GM12874 (cell line): ENCODE data around the gene USP6NL.

Experiments used
- TF ChIP-seq, protein P1 (sequence below): IDR thresholded peaks from 2 replicates; pipeline ENCODE4 v1.5.1; 2011; ENCODE audit warnings: low read depth, mild to moderate bottlenecking, control low read depth, low read length, moderate library complexity; ENCODE audit not compliant: insufficient read depth

Gene USP6NL

DNA sequence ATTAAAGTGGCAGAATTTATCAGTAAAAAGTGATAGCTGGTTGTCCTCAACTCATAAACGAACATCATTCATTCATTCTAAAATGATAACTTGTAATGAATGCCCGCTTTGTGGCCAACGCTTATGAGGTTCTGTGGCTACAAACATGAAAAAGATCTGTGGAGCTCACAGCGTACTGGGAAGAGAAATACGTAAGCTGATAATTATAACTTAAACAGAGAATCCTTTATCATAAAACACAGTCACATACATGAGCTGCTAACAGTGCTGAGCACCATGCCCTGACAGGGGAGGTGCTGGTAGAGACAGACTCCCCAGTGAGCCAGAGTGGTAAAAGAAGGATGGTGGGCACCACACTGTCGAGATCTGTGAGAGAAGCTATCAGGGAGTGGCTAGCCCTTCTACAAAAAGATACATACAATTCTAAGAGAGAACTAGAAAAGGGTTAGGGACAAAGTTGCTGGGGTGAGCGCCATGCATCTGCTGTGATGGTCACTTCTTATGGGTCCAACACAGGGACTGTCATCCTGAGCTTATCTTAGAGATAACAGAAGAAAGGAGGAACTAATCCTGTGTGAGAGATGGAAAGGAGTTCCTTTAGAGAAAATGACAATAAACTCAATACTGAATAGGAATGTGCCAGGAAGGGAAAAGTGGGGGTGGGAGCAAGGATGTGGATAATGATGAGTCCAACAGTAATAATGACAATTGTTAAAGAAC is 106.7 kb downstream of the USP6NL start:
- TF ChIP-seq, protein P1, sequence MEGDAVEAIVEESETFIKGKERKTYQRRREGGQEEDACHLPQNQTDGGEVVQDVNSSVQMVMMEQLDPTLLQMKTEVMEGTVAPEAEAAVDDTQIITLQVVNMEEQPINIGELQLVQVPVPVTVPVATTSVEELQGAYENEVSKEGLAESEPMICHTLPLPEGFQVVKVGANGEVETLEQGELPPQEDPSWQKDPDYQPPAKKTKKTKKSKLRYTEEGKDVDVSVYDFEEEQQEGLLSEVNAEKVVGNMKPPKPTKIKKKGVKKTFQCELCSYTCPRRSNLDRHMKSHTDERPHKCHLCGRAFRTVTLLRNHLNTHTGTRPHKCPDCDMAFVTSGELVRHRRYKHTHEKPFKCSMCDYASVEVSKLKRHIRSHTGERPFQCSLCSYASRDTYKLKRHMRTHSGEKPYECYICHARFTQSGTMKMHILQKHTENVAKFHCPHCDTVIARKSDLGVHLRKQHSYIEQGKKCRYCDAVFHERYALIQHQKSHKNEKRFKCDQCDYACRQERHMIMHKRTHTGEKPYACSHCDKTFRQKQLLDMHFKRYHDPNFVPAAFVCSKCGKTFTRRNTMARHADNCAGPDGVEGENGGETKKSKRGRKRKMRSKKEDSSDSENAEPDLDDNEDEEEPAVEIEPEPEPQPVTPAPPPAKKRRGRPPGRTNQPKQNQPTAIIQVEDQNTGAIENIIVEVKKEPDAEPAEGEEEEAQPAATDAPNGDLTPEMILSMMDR, result no peak

DNA sequence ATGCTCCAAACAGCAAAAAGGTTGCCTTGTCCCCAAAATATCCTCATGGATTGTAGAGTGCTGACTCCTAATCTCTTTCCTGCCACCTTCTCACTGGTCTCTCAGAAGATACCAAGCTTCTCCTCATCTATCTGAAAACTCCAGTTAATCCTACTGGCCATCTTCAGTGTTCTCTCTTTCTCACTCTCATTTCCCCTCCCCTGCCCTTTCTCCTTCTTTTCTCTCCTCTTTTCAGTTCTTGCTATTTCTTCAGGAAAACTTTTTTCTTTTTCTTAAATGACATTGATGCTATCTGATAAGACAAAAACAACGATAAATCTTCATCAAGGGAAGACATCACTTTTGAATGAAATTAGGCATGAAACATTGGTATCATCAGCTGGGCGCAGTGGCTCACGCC is 109.8 kb downstream of the USP6NL start:
- TF ChIP-seq, protein P1, result no peak

DNA sequence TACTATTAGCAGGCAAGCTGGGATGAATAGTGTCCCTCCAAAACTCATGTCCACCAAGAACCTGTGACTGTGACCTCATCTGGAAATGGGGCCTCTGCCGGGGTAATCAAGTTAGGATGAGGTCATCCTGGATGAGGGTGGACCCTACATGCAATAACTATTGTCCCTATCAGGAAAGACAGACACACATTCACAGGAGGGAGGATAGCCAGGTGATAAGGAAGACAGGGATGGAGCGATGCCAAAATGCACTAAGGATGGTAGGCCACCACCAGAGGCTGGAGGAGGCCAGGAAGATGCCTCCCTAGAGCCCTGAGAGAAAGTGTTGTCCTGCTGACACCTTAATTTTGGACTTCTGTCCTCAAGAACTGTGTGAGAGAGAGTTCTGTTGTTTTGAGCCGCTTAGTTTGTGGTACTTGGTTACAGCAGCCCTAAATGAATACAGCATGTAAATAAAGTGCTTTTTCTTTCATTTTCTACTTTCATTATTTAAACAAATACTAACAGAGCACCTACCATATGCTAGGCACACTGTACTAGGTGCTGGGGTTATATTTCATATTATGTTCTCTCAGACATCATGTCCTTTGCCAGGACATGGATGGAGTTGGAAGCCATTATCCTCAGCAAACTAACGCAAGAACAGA is 111.9 kb downstream of the USP6NL start:
- TF ChIP-seq, protein P1, result no peak

DNA sequence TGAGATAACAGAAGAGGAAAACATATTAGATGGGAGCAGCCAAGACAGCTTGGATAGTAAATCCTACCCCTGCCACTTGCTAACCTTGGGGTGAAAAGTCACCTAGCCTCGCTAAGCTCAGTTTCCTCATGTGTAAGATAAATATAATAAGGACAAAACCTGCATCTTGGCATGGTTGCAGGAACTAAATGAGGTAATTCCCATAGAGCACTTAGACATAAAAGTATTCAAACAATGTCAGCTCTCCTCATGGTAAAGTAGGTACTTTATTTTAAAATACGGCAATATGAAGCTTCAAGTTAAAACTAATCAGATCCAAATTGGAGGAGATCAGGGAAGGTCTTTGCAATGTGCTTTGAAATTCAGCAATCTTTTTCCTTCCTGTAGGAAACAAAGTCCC is 113.1 kb downstream of the USP6NL start:
- TF ChIP-seq, protein P1, result no peak

DNA sequence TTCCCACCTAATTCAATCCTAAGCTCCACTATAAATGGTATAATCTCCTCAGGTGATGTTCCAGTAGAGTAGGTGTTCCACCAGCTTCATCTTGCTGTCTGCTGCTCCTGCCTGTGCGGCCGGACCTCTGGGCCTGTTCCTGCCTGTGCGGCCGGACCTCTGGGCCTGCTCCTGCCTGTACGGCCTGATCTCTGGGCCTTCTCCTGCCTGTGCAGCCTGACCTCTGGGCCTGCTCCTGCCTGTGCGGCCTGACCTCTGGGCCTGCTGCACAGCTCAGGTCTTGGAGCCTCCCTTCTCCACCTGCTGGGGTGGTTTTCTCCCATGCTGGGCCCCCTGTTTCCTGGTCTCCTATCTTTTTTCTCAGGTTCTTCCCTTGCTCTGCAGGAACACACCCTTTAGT is 117.8 kb downstream of the USP6NL start:
- TF ChIP-seq, protein P1, result no peak

DNA sequence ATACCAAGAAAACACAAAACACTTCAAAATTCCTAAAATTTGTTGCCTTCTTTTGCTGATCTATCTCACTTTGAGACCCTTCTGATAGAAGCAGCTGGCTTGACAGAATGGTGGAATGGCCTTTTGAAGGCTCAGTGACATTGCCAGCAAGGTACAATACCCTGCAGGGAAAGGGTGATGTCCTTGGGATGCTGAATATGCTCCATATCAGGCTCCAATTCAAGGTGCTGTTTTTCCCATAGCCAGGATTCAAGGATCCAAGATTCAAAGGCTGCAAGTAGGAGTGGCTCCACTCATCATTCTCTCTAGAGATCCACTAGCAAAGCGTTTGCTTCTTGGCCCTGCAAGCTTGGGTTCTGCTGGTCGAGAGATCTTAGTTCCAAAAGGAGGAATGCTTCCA is 120.4 kb downstream of the USP6NL start:
- TF ChIP-seq, protein P1, result no peak

DNA sequence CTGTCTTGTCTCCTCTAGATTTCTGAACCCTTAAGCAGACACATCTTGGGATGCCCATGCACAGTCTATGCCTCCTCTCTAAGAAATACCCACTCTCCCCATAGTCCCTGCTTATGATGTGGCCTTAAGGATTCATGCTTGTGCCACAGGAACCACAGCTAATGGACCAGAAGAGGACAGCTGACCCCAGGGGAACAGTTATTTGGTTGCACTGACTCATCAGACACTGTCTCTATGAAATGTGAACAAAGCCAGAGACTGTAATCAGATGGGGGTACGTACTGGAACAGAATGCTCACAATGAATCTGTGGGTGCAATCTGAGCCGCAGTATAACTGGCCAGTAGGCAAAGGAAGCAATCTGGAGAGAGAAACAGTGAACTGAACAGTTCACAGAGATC is 121.9 kb downstream of the USP6NL start:
- TF ChIP-seq, protein P1, result no peak
